ENCODE data around the gene GALT. TPM values are rescaled to one million over a fixed set of nuclear protein-coding genes. Genes with fewer than 3 reads are reported as not detected.

The GALT gene
- total RNA-seq, 1 experiment from 2014 or later, result 33.5 TPM

GRCh38 chr9:34671307-34671706, 24.8 kb downstream of the GALT start:
- Histone ChIP-seq H3K27me3 (ENCODE audit: control insufficient read depth, insufficient read depth, low read length) (no peaks in the 10 kb centered on the region), H3K36me3 (replicated peaks; ENCODE audit: control insufficient read depth, insufficient read depth, low read length) (peaks cover 2% of the 10 kb centered on the region; the same call in 1 of the 2 replicates), H3K4me3 (ENCODE audit: insufficient read depth, low read depth, low read length) (no peak overlapping the region)
- no peak for DNase-seq

- no peaks in the 10 kb centered on the region for H3K27me3 ChIP-seq (ENCODE audit: control insufficient read depth, insufficient read depth, low read length)
- H3K36me3 ChIP-seq (replicated peaks; ENCODE audit: control insufficient read depth, insufficient read depth, low read length), result no peaks in the 10 kb centered on the region; the same call in 1 of the 2 replicates
- no peak for DNase-seq
- no peak overlapping the region for H3K4me3 ChIP-seq (ENCODE audit: insufficient read depth, low read depth, low read length)
Measured at GRCh38 chr9:34674440-34674839, 28.0 kb downstream of the GALT start.

GRCh38 chr9:34675048-34675714, 28.7 kb downstream of the GALT start:
- Histone ChIP-seq H3K36me3 (replicated peaks; ENCODE audit: control insufficient read depth, insufficient read depth, low read length) (no peaks in the 10 kb centered on the region), H3K4me3 (ENCODE audit: insufficient read depth, low read depth, low read length) (no peak overlapping the region), H3K27me3 (ENCODE audit: control insufficient read depth, insufficient read depth, low read length) (no peaks in the 10 kb centered on the region)
- DNase-seq, result peak; percentile 85

- no peak for DNase-seq
- no peaks in the 10 kb centered on the region for H3K27me3 ChIP-seq (ENCODE audit: control insufficient read depth, insufficient read depth, low read length)
- H3K36me3 ChIP-seq (replicated peaks; ENCODE audit: control insufficient read depth, insufficient read depth, low read length), result no peaks in the 10 kb centered on the region
- H3K4me3 ChIP-seq (ENCODE audit: insufficient read depth, low read depth, low read length), result no peak overlapping the region
Measured at GRCh38 chr9:34675869-34676268, 29.4 kb downstream of the GALT start.

- H3K36me3 ChIP-seq (replicated peaks; ENCODE audit: control insufficient read depth, insufficient read depth, low read length), result no peaks in the 10 kb centered on the region
- no peak for DNase-seq
- no peak overlapping the region for H3K4me3 ChIP-seq (ENCODE audit: insufficient read depth, low read depth, low read length)
- H3K27me3 ChIP-seq (ENCODE audit: control insufficient read depth, insufficient read depth, low read length), result no peaks in the 10 kb centered on the region
Measured at GRCh38 chr9:34684145-34684544, 37.7 kb downstream of the GALT start.

GRCh38 chr9:34684816-34685215, 38.3 kb downstream of the GALT start:
- DNase-seq, result no peak

GRCh38 chr9:34685591-34685990, 39.1 kb downstream of the GALT start:
- Histone ChIP-seq H3K4me3 (ENCODE audit: insufficient read depth, low read depth, low read length) (no peak overlapping the region), H3K27me3 (ENCODE audit: control insufficient read depth, insufficient read depth, low read length) (no peaks in the 10 kb centered on the region)
- DNase-seq, result no peak

More at GRCh38 chr9:34684816-34685215, 38.3 kb downstream of the GALT start:
- Histone ChIP-seq H3K36me3 (replicated peaks; ENCODE audit: control insufficient read depth, insufficient read depth, low read length) (no peaks in the 10 kb centered on the region), H3K4me3 (ENCODE audit: insufficient read depth, low read depth, low read length) (no peak overlapping the region), H3K27me3 (ENCODE audit: control insufficient read depth, insufficient read depth, low read length) (no peaks in the 10 kb centered on the region)

GRCh38 chr9:34686231-34686630, 39.8 kb downstream of the GALT start:
- Histone ChIP-seq H3K4me3 (ENCODE audit: insufficient read depth, low read depth, low read length) (no peak overlapping the region), H3K36me3 (replicated peaks; ENCODE audit: control insufficient read depth, insufficient read depth, low read length) (no peaks in the 10 kb centered on the region), H3K27me3 (ENCODE audit: control insufficient read depth, insufficient read depth, low read length) (no peaks in the 10 kb centered on the region)
- no peak for DNase-seq

More at GRCh38 chr9:34685591-34685990, 39.1 kb downstream of the GALT start:
- no peaks in the 10 kb centered on the region for H3K36me3 ChIP-seq (replicated peaks; ENCODE audit: control insufficient read depth, insufficient read depth, low read length)

GRCh38 chr9:34686732-34687131, 40.3 kb downstream of the GALT start:
- no peak for DNase-seq

GRCh38 chr9:34687276-34688030, 41.0 kb downstream of the GALT start:
- no peak overlapping the region for H3K4me3 ChIP-seq (ENCODE audit: insufficient read depth, low read depth, low read length)
- H3K36me3 ChIP-seq (replicated peaks; ENCODE audit: control insufficient read depth, insufficient read depth, low read length), result no peaks in the 10 kb centered on the region
- DNase-seq, result no peak
- H3K27me3 ChIP-seq (ENCODE audit: control insufficient read depth, insufficient read depth, low read length), result no peaks in the 10 kb centered on the region

More at GRCh38 chr9:34686732-34687131, 40.3 kb downstream of the GALT start:
- Histone ChIP-seq H3K4me3 (ENCODE audit: insufficient read depth, low read depth, low read length) (no peak overlapping the region), H3K36me3 (replicated peaks; ENCODE audit: control insufficient read depth, insufficient read depth, low read length) (no peaks in the 10 kb centered on the region), H3K27me3 (ENCODE audit: control insufficient read depth, insufficient read depth, low read length) (no peaks in the 10 kb centered on the region)

GRCh38 chr9:34688329-34689115, 42.0 kb downstream of the GALT start:
- H3K36me3 ChIP-seq (replicated peaks; ENCODE audit: control insufficient read depth, insufficient read depth, low read length), result no peaks in the 10 kb centered on the region

GRCh38 chr9:34689116-34689470, 42.6 kb downstream of the GALT start:
- H3K4me3 ChIP-seq (ENCODE audit: insufficient read depth, low read depth, low read length), result no peak overlapping the region
- H3K27me3 ChIP-seq (ENCODE audit: control insufficient read depth, insufficient read depth, low read length), result no peaks in the 10 kb centered on the region
- no peaks in the 10 kb centered on the region for H3K36me3 ChIP-seq (replicated peaks; ENCODE audit: control insufficient read depth, insufficient read depth, low read length)
- DNase-seq, result no peak

More at GRCh38 chr9:34688329-34689115, 42.0 kb downstream of the GALT start:
- Histone ChIP-seq H3K4me3 (ENCODE audit: insufficient read depth, low read depth, low read length) (no peak overlapping the region), H3K27me3 (ENCODE audit: control insufficient read depth, insufficient read depth, low read length) (no peaks in the 10 kb centered on the region)
- no peak for DNase-seq

- H3K4me3 ChIP-seq (ENCODE audit: insufficient read depth, low read depth, low read length), result no peak overlapping the region
- H3K36me3 ChIP-seq (replicated peaks; ENCODE audit: control insufficient read depth, insufficient read depth, low read length), result no peaks in the 10 kb centered on the region
- DNase-seq, result no peak
- no peaks in the 10 kb centered on the region for H3K27me3 ChIP-seq (ENCODE audit: control insufficient read depth, insufficient read depth, low read length)
Measured at GRCh38 chr9:34689512-34689911, 43.0 kb downstream of the GALT start.

- H3K36me3 ChIP-seq (replicated peaks; ENCODE audit: control insufficient read depth, insufficient read depth, low read length), result no peaks in the 10 kb centered on the region
- no peak within 1 kb of the TSS for H3K4me3 ChIP-seq (ENCODE audit: insufficient read depth, low read depth, low read length)
- DNase-seq, result no peak
- H3K27me3 ChIP-seq (ENCODE audit: control insufficient read depth, insufficient read depth, low read length), result no peaks in the 10 kb centered on the region
Measured at GRCh38 chr9:34690983-34691935, 44.8 kb downstream of the GALT start, which contains the start of gene CCL19. Gene CCL19 (minus strand): TSS chr9:34691276. CDS start chr9:34691139, 137 bp downstream.

Measured in H7 (cell line).